ENCODE data around the gene VAV3.

DNA sequence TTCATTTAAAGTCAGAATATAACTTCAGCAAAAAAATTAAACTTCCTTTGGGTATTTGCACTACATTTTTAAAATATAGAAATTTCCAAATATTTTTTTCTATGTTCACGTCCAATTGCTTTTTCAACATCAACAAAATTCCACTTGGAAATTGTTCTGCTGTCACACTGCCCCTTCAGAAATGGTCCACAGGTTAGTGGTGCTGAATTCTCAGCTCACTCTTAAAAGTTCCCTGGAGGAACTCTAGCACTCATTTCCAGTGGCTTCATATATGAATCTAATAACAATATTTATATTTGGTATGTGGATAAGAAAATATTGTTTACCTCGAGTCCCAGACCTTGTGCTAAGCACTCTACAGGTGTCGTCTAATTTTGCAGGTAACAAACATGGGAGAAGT is 27.4 kb upstream of the VAV3 start:
- TF ChIP-seq, protein P1, sequence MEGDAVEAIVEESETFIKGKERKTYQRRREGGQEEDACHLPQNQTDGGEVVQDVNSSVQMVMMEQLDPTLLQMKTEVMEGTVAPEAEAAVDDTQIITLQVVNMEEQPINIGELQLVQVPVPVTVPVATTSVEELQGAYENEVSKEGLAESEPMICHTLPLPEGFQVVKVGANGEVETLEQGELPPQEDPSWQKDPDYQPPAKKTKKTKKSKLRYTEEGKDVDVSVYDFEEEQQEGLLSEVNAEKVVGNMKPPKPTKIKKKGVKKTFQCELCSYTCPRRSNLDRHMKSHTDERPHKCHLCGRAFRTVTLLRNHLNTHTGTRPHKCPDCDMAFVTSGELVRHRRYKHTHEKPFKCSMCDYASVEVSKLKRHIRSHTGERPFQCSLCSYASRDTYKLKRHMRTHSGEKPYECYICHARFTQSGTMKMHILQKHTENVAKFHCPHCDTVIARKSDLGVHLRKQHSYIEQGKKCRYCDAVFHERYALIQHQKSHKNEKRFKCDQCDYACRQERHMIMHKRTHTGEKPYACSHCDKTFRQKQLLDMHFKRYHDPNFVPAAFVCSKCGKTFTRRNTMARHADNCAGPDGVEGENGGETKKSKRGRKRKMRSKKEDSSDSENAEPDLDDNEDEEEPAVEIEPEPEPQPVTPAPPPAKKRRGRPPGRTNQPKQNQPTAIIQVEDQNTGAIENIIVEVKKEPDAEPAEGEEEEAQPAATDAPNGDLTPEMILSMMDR (IDR thresholded peaks at IDR 0.05) = no peak
- no peak for TF ChIP-seq POLR2A (IDR thresholded peaks at IDR 0.05)

Data from adrenal gland (tissue), 5 donors.